Fibroblast of lung (primary cell): ENCODE data around the gene BBX. TPM values are rescaled to one million over a fixed set of nuclear protein-coding genes. Genes with fewer than 3 reads are reported as not detected.

Experiments
- DNase-seq, 2 donors: peaks; one replicate each; pipeline versions ENCODE4 v3.0.0 to v3.0.0-alpha.2; 2010; ENCODE audit warnings: low read depth in 2 of 2
- H2AFZ ChIP-seq: 2 replicates; pipeline ENCODE4 v1.5.1; 2012; ENCODE audit warnings: low read length, control low read depth, inconsistent platforms
- H3K27ac ChIP-seq: 2 replicates; pipeline ENCODE4 v1.5.1; 2011; ENCODE audit warnings: low read length, control low read depth; ENCODE audit not compliant: insufficient read depth
- H3K27me3 ChIP-seq: 2 replicates; pipeline ENCODE4 v1.5.1; 2011; ENCODE audit warnings: mild to moderate bottlenecking, low read length; ENCODE audit not compliant: control insufficient read depth, insufficient read depth
- H3K36me3 ChIP-seq: 2 replicates; pipeline ENCODE4 v1.5.1; 2011; ENCODE audit warnings: low read length; ENCODE audit not compliant: control insufficient read depth, insufficient read depth
- H3K4me1 ChIP-seq: 2 replicates; pipeline ENCODE4 v1.5.1; 2011; ENCODE audit warnings: low read length; ENCODE audit not compliant: control insufficient read depth, insufficient read depth; ENCODE audit errors: extremely low read depth
- H3K4me2 ChIP-seq: 2 replicates; pipeline ENCODE4 v1.5.1; 2011; ENCODE audit warnings: low read length, control low read depth; ENCODE audit not compliant: insufficient read depth; ENCODE audit errors: extremely low read depth
- H3K4me3 ChIP-seq, 4 experiments: fragments of 200-600 bp in 1 of 4; sonication (generic) in 1 of 4; replicated peaks in 1 of 4; 2 replicates each; pipeline ENCODE4 v1.5.1; 2011 to 2016; ENCODE audit warnings: low read length in 4 of 4, low read depth in 3 of 4, mild to moderate bottlenecking in 3 of 4, control low read depth in 2 of 4, inconsistent platforms in 1 of 4, mixed read lengths in 1 of 4; ENCODE audit not compliant: insufficient read depth in 1 of 4; ENCODE audit errors: control extremely low read depth in 1 of 4
- H3K79me2 ChIP-seq: 2 replicates; pipeline ENCODE4 v1.5.1; 2012; ENCODE audit warnings: mild to moderate bottlenecking, low read length, inconsistent platforms; ENCODE audit not compliant: control insufficient read depth, insufficient read depth
- H3K9ac ChIP-seq: 2 replicates; pipeline ENCODE4 v1.5.1; 2011; ENCODE audit warnings: mild to moderate bottlenecking, low read length, control low read depth; ENCODE audit not compliant: insufficient read depth
- H3K9me3 ChIP-seq: 2 replicates; pipeline ENCODE4 v1.5.1; 2012; ENCODE audit warnings: low read depth, low read length; ENCODE audit not compliant: control insufficient read depth, insufficient read depth
- H4K20me1 ChIP-seq: 2 replicates; pipeline ENCODE4 v1.5.1; 2011; ENCODE audit warnings: low read length; ENCODE audit not compliant: control insufficient read depth, insufficient read depth; ENCODE audit errors: extremely low read depth
- CTCF ChIP-seq, 2 donors: IDR thresholded peaks in 1 of 2; conservative IDR thresholded peaks in 1 of 2; 1 replicate in 1 of 2; 2 replicates in 1 of 2; pipeline ENCODE4 v1.5.1; 2011 to 2012; ENCODE audit warnings: low read length in 2 of 2, control low read depth in 1 of 2, inconsistent platforms in 1 of 2, low read depth in 1 of 2, mild to moderate bottlenecking in 1 of 2
- EZH2 ChIP-seq: IDR thresholded peaks from 2 replicates; pipeline ENCODE4 v1.5.1; 2012; ENCODE audit warnings: low read length, control low read depth, mild to moderate bottlenecking; ENCODE audit errors: missing control alignments
- polyA plus RNA-seq, 2 donors: library from polyadenylated mRNA; depleted of rRNA in 1 of 2; stranded (reverse) in 1 of 2; unstranded in 1 of 2; fragments of >200 nt; gene quantifications; 2 replicates each; pipeline ENCODE4 v1.2.1, GENCODE V29; 2011 to 2012; ENCODE audit warnings: missing spikeins in 1 of 2
- total RNA-seq: library from RNA; depleted of rRNA; stranded (reverse); fragments of >200 nt; gene quantifications from 2 replicates; pipeline ENCODE4 v1.2.1, GENCODE V29; 2014

The BBX gene
- total and polyA plus RNA-seq, 2 donors (not counting 1 experiment from before 2014, with no cell fraction given), result 50.0 to 71.2 TPM

- no peaks in the 10 kb centered on the region for H3K36me3 ChIP-seq
- no peak overlapping the region for H2AFZ ChIP-seq
- no peaks in the 10 kb centered on the region for H3K27me3 ChIP-seq
- H3K9me3 ChIP-seq, result no peaks in the 10 kb centered on the region
- no peak for DNase-seq
- no peak overlapping the region for H3K27ac ChIP-seq
- no peaks in the 10 kb centered on the region for H3K79me2 ChIP-seq
- H3K4me1 ChIP-seq, result no peaks in the 10 kb centered on the region
- no peak for TF ChIP-seq EZH2
- no peak for TF ChIP-seq CTCF (conservative IDR thresholded peaks at IDR 0.05 in 1 of 2, IDR thresholded peaks at IDR 0.05 in 1 of 2; ENCODE audit: low read depth in 1 of 2, low read length in 2 of 2)
- H3K4me2 ChIP-seq, result no peak overlapping the region
- no peaks in the 10 kb centered on the region for H4K20me1 ChIP-seq
- H3K9ac ChIP-seq, result no peak overlapping the region
- H3K4me3 ChIP-seq, result no peak overlapping the region
These were observed 336.1 kb downstream of the BBX start for GRCh38 chr3:107858876-107859275.

Other genes starting within 250 kb of the BBX start
- gene CCDC54, start 145.5 kb upstream of the BBX start, total RNA-seq, result not detected in 2 replicates
- not detected in 2 replicates for gene CCDC54, start 145.5 kb upstream of the BBX start, polyA plus RNA-seq